Upper lobe of right lung (tissue), 1 donor: ENCODE data around the gene ZSCAN22. TPM values are rescaled to one million over a fixed set of nuclear protein-coding genes. Genes with fewer than 3 reads are reported as not detected.
A peak's percentile ranks its signal among the peaks of the same experiment; 100 is the strongest.

Experiments used
- ATAC-seq: fragments of 200-7000 bp; cut with Tn5 transposase; one replicate; pipeline ENCODE4 v1.9.1; 2020; ENCODE audit warnings: mild to moderate bottlenecking, moderate library complexity
- DNase-seq: peaks from one replicate; pipeline ENCODE4 v3.0.0-alpha.2; 2020
- H3K27ac ChIP-seq: fragments of 200-600 bp; one replicate; pipeline ENCODE4 v1.8.0; 2022
- H3K27me3 ChIP-seq: fragments of 200-600 bp; one replicate; pipeline ENCODE4 v1.8.0; 2022; ENCODE audit warnings: mild to moderate bottlenecking
- H3K36me3 ChIP-seq: fragments of 200-600 bp; one replicate; pipeline ENCODE4 v1.8.0; 2022
- H3K4me1 ChIP-seq: fragments of 200-600 bp; one replicate; pipeline ENCODE4 v1.8.0; 2022
- H3K4me3 ChIP-seq: fragments of 200-600 bp; one replicate; pipeline ENCODE4 v1.8.0; 2022; ENCODE audit warnings: mild to moderate bottlenecking
- H3K9me3 ChIP-seq: fragments of 200-600 bp; one replicate; pipeline ENCODE4 v1.8.0; 2022
- CTCF ChIP-seq: fragments of 200-600 bp; IDR thresholded peaks from one replicate; pipeline ENCODE4 v1.8.0; 2022; ENCODE audit warnings: antibody characterized with exemption
- intact Hi-C: fragments of 100-400 bp; cut with DNase I; formaldehyde crosslinking; loops from one replicate; pipeline ENCODE4 v1.11.0; 2022
- total RNA-seq: library from RNA; stranded (reverse); fragmentation: NEBNext Ultra II Directional; extraction: Animal tissue kit (Norgen Biotek cat#: 25700); gene quantifications from one replicate; pipeline ENCODE4 v1.2.1, GENCODE V29; 2021
- donor health status: DM: no; HTN: yes; CAD: no; lungs with severe emphysema.

ZSCAN22 gene
- total RNA-seq, 1 donor from 2014 or later = 4.0 TPM

- DNase-seq = no peak
- H3K36me3 ChIP-seq = peaks cover 4% of the 10 kb centered on the region
- H3K27me3 ChIP-seq = no peaks in the 10 kb centered on the region
- no peak for ATAC-seq
- H3K4me3 ChIP-seq = peak overlapping the region; percentile 77
- peaks cover 6% of the 10 kb centered on the region for H3K9me3 ChIP-seq
- H3K4me1 ChIP-seq = peaks cover 13% of the 10 kb centered on the region
- peak overlapping the region; percentile 92 for H3K27ac ChIP-seq
- no peak for TF ChIP-seq CTCF
- intact Hi-C loops = no loop called here
These were observed 46.9 kb upstream of the ZSCAN22 start for GRCh38 chr19:58279925-58280316.

GRCh38 chr19:58284199-58284598 lies 42.6 kb upstream of the ZSCAN22 start:
- TF ChIP-seq CTCF = no peak
- Histone ChIP-seq H3K4me1 (peaks cover 7% of the 10 kb centered on the region), H3K36me3 (peaks cover 32% of the 10 kb centered on the region), H3K4me3 (no peak overlapping the region), H3K27ac (no peak overlapping the region), H3K27me3 (no peaks in the 10 kb centered on the region), H3K9me3 (no peaks in the 10 kb centered on the region)
- intact Hi-C loops = no loop called here
- DNase-seq (no peak), ATAC-seq (no peak)

- no peak for ATAC-seq
- peaks cover 62% of the 10 kb centered on the region for H3K36me3 ChIP-seq
- H3K4me3 ChIP-seq = no peak overlapping the region
- H3K27ac ChIP-seq = no peak overlapping the region
- TF ChIP-seq CTCF = no peak
- no peaks in the 10 kb centered on the region for H3K9me3 ChIP-seq
- H3K27me3 ChIP-seq = no peaks in the 10 kb centered on the region
- H3K4me1 ChIP-seq = no peaks in the 10 kb centered on the region
- intact Hi-C loops = no loop called here
- DNase-seq = no peak
These were observed 34.9 kb upstream of the ZSCAN22 start for GRCh38 chr19:58291943-58292342.

GRCh38 chr19:58294743-58295374 lies 31.9 kb upstream of the ZSCAN22 start:
- TF ChIP-seq CTCF = no peak

GRCh38 chr19:58296104-58296503 lies 30.7 kb upstream of the ZSCAN22 start:
- Histone ChIP-seq H3K27ac (no peak overlapping the region), H3K9me3 (no peaks in the 10 kb centered on the region), H3K36me3 (peaks cover 45% of the 10 kb centered on the region), H3K4me1 (no peaks in the 10 kb centered on the region), H3K27me3 (no peaks in the 10 kb centered on the region), H3K4me3 (no peak overlapping the region)
- DNase-seq (no peak), ATAC-seq (no peak)
- intact Hi-C loops = no loop called here
- TF ChIP-seq CTCF = no peak

More at GRCh38 chr19:58294743-58295374, 31.9 kb upstream of the ZSCAN22 start:
- ATAC-seq (no peak), DNase-seq (no peak)
- no peaks in the 10 kb centered on the region for H3K9me3 ChIP-seq
- H3K27ac ChIP-seq = no peak overlapping the region
- no peaks in the 10 kb centered on the region for H3K27me3 ChIP-seq
- no peaks in the 10 kb centered on the region for H3K4me1 ChIP-seq
- H3K4me3 ChIP-seq = no peak overlapping the region
- intact Hi-C loops = no loop called here
- H3K36me3 ChIP-seq = peaks cover 43% of the 10 kb centered on the region

GRCh38 chr19:58300620-58301019 lies 26.2 kb upstream of the ZSCAN22 start:
- intact Hi-C loops = no loop called here
- no peak for TF ChIP-seq CTCF
- H3K4me3 ChIP-seq = no peak overlapping the region
- no peak for ATAC-seq
- DNase-seq = no peak
- H3K27me3 ChIP-seq = no peaks in the 10 kb centered on the region
- peaks cover 10% of the 10 kb centered on the region for H3K36me3 ChIP-seq
- H3K9me3 ChIP-seq = no peaks in the 10 kb centered on the region
- peaks cover 4% of the 10 kb centered on the region for H3K4me1 ChIP-seq
- no peak overlapping the region for H3K27ac ChIP-seq
